Bronchial epithelial cell (primary cell): Measurements from ENCODE around the gene PRDM2. TPM values are rescaled to one million over a fixed set of nuclear protein-coding genes. Genes with fewer than 3 reads are reported as not detected.
A peak's percentile ranks its signal among the peaks of the same experiment; 100 is the strongest.

Source experiments
- DNase-seq: peaks from one replicate; pipeline ENCODE4 v3.0.0-alpha.2; 2010; ENCODE audit warnings: low read depth
- FAIRE-seq: peaks from 2 replicates; lab custom pipeline; 2011; peaks lifted over from hg19 to GRCh38; lab: Jason Lieb, UNC
- H3K27me3 ChIP-seq: 2 replicates; pipeline ENCODE4 v1.5.1; 2011; ENCODE audit warnings: low read length; ENCODE audit not compliant: control insufficient read depth, insufficient read depth
- H3K36me3 ChIP-seq: 2 replicates; pipeline ENCODE4 v1.5.1; 2011; ENCODE audit warnings: low read length; ENCODE audit not compliant: control insufficient read depth, insufficient read depth
- H3K4me3 ChIP-seq: 2 replicates; pipeline ENCODE4 v1.5.1; 2011; ENCODE audit warnings: mild to moderate bottlenecking, low read depth, low read length, control low read depth
- total RNA-seq: library from RNA; depleted of rRNA; stranded (reverse); fragments of >200 nt; gene quantifications from 2 replicates; pipeline ENCODE4 v1.2.1, GENCODE V29; 2014
- TF ChIP-seq, protein P1 (sequence below): IDR thresholded peaks from 2 replicates; pipeline ENCODE4 v1.5.1; 2011; ENCODE audit warnings: mild to moderate bottlenecking, moderate library complexity, low read length, control low read depth, inconsistent platforms; ENCODE audit not compliant: insufficient read depth, severe bottlenecking

PRDM2 gene
- total RNA-seq, 1 donor from 2014 or later, result 7.1 TPM

DNA sequence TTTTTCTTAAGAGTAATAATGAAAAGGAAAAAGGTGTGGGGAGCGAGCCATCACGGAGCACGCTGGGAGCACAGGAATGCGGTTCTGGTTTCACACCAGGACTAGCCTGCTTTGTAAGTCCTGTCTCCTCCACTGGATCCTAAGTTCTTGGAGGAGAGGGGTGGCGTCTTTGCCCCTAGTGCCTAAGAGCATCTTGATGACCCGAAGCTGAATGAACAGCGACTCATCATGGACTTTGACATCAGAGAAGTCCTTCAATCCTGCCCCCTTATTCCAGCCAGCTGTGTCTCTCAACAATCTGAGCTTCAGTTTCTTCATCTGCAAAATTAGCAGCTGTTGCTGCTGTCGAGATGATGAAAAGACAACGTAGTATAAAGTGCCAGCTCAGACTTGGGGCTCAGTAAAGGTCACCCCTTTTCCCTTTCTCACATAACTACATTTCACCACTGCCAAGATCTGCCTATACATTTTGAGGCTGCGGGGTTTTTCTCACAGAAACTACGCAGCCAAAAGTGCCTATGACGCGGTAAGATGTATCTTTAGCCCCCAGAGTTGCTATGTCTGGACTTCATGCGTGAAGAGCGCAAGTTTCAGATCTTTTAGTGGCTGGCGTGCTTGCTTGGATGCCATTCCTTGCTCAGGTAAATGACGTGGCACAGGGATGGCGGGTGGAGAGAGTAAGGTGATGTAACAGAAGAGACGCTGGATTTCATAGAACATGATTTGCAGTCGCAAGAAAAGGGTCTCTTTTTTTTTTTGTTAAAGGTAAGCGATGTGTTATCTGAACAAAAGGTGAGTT lies 4.9 kb upstream of the PRDM2 start:
- H3K4me3 ChIP-seq, result no peak overlapping the region
- H3K27me3 ChIP-seq, result no peaks in the 10 kb centered on the region
- FAIRE-seq (no peak), DNase-seq (no peak)
- TF ChIP-seq, protein P1, sequence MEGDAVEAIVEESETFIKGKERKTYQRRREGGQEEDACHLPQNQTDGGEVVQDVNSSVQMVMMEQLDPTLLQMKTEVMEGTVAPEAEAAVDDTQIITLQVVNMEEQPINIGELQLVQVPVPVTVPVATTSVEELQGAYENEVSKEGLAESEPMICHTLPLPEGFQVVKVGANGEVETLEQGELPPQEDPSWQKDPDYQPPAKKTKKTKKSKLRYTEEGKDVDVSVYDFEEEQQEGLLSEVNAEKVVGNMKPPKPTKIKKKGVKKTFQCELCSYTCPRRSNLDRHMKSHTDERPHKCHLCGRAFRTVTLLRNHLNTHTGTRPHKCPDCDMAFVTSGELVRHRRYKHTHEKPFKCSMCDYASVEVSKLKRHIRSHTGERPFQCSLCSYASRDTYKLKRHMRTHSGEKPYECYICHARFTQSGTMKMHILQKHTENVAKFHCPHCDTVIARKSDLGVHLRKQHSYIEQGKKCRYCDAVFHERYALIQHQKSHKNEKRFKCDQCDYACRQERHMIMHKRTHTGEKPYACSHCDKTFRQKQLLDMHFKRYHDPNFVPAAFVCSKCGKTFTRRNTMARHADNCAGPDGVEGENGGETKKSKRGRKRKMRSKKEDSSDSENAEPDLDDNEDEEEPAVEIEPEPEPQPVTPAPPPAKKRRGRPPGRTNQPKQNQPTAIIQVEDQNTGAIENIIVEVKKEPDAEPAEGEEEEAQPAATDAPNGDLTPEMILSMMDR, result no peak
- no peaks in the 10 kb centered on the region for H3K36me3 ChIP-seq

DNA sequence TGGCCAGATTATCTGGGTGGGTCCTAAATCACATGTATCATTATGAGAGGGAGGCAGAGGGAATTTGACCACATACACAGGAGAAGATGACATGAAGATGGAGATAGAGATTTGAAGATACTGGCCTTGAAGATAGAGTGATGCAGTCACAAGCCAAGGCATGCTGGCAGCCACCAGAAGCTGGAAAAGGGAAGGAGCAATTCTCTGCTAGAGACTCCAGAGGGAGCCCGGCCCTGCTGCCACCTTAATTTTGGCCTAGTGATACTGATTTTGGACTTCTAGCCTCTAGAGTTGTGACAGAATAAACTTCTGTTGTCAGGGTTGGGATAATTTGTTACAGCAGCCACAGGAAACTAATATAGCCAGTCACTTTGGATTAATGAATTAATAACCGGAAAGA lies 2.2 kb upstream of the PRDM2 start:
- H3K36me3 ChIP-seq, result no peaks in the 10 kb centered on the region
- no peaks in the 10 kb centered on the region for H3K27me3 ChIP-seq
- DNase-seq (no peak), FAIRE-seq (no peak)
- TF ChIP-seq, protein P1, result no peak
- no peak overlapping the region for H3K4me3 ChIP-seq

DNA sequence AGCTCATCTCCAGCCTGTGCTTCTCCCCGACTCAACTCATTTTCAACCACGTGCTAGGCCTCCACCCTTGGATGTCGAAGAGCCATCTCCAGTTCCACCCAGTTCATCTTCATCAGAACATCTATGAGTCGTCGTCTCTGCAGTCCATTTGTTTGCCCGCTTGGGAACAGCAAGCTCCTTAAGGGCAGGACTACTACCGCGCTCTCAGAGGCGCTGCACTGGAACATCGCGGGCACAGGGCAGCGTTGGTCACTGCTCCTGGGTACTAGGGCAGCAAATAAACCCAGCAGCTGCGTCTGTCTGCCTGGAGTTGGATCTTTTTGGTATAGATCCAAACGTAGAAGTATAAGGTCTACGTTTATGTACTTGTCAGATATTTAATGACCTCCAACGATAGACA lies 478 bp upstream of the PRDM2 start:
- TF ChIP-seq, protein P1, result no peak
- Histone ChIP-seq H3K4me3 (peak overlapping the region; percentile 69), H3K27me3 (no peaks in the 10 kb centered on the region), H3K36me3 (no peaks in the 10 kb centered on the region)
- DNase-seq, result no peak
- FAIRE-seq, result no peak

DNA sequence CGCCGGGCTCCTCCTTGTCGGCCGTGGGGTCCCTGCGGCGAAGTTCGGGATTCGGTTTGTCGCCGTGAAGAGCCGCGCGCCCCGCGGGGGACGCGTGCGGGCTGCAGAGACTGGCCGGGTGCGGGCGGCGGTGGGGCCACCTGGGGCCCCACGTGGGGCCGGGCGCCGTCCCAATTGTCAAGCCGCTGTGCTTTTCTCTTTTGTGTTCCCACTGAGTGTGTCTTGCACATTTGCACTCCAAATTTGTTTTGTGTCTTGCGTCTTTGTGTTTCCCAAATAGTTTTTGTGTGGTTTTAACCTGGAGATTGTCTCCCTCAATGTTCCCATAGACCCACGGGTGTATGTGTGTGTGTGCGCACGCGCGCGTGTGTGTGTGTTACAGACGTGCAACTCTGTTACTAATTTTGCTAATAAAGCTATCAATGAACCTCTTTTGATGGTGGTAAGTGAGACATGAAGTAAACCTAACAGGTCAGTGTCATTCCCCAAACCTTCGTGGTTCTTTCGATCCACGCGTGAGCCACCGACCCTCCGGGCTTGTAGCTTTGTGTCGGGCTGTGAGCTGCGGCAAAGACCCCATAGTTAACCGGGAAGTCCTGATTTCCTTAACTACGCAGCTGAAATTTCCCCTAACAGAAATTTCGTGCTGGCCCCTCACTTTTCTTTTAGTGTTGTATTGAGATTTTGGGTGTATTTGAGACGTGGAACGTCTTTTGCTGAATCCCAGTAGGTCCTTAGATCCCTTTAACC lies 708 bp downstream of the PRDM2 start:
- DNase-seq, result no peak

DNA sequence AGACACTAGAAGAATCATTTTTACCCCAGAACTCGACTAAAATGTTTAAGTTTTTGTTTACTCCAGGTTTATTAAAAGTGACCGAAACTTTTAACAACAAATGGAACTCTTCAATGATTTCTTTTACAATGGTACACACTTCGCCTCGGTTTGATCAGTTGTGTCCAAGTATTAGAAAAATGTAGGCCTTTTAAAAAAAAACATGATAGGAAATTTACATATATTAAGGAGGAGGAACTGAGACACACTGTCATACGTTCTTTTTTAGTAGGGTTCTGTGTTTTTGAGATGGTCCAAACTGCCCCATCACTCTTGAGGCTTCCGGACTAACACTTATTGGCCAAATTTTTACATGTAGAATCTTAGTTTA lies 1.3 kb downstream of the PRDM2 start:
- Histone ChIP-seq H3K36me3 (no peaks in the 10 kb centered on the region), H3K27me3 (no peaks in the 10 kb centered on the region), H3K4me3 (no peak overlapping the region)
- FAIRE-seq (no peak), DNase-seq (no peak)
- TF ChIP-seq, protein P1, result no peak

More for the DNA sequence above, 708 bp downstream of the PRDM2 start:
- no peaks in the 10 kb centered on the region for H3K27me3 ChIP-seq
- peak overlapping the region; percentile 69 for H3K4me3 ChIP-seq
- no peak for FAIRE-seq
- TF ChIP-seq, protein P1, result no peak
- H3K36me3 ChIP-seq, result no peaks in the 10 kb centered on the region
